B cell (primary cell): ENCODE data around the gene CELF2. TPM values are rescaled to one million over a fixed set of nuclear protein-coding genes. Genes with fewer than 3 reads are reported as not detected.

Source experiments
- ATAC-seq: fragments of 200-7000 bp; cut with Tn5 transposase; one replicate; pipeline ENCODE4 v1.10.0; 2021; ENCODE audit warnings: low read depth, mild to moderate bottlenecking, moderate number of reproducible peaks, moderate library complexity
- CTCF ChIA-PET: fragments of 350-600 bp; sonication (Branson Sonifier 250); formaldehyde crosslinking; loops from one replicate; lab custom pipeline; 2021; ENCODE audit warnings: antibody characterized with exemption, inconsistent platforms; lab: Charles Lee
- POLR2A ChIA-PET: fragments of 350-600 bp; sonication (Branson Sonifier 250); formaldehyde crosslinking; loops from one replicate; lab custom pipeline; 2021; ENCODE audit warnings: antibody characterized with exemption; lab: Charles Lee
- DNase-seq: peaks from one replicate; pipeline ENCODE4 v3.0.0; 2013
- H2AFZ ChIP-seq: 2 replicates; pipeline ENCODE4 v1.6.1; 2012; ENCODE audit warnings: mild to moderate bottlenecking, low read depth, low read length; ENCODE audit not compliant: insufficient read depth, poor library complexity, severe bottlenecking
- H3K27ac ChIP-seq, 2 donors: 1 replicate in 1 of 2; 2 replicates in 1 of 2; pipeline ENCODE4 v1.5.1; 2012 to 2013; ENCODE audit warnings: low read length in 2 of 2, mild to moderate bottlenecking in 2 of 2, moderate library complexity in 1 of 2
- H3K27me3 ChIP-seq, 4 experiments: fragments of 200-600 bp in 1 of 4; sonication (generic) in 1 of 4; replicated peaks in 1 of 4; 1 replicate in 2 of 4; 2 replicates in 2 of 4; pipeline versions ENCODE4 v1.6.1 to v1.7.0; 2013 to 2016; ENCODE audit warnings: low read length in 3 of 4, mild to moderate bottlenecking in 2 of 4, mixed read lengths in 1 of 4, moderate library complexity in 1 of 4; ENCODE audit not compliant: insufficient read depth in 4 of 4, control insufficient read depth in 3 of 4; ENCODE audit errors: control extremely low read depth in 1 of 4
- H3K36me3 ChIP-seq, 2 experiments: replicated peaks in 1 of 2; 1 replicate in 1 of 2; 2 replicates in 1 of 2; pipeline versions ENCODE4 v1.6.1 to v1.7.1; 2013; ENCODE audit warnings: low read length in 1 of 2; ENCODE audit not compliant: insufficient read depth in 2 of 2, control insufficient read depth in 1 of 2; ENCODE audit errors: control extremely low read depth in 1 of 2, extremely low read depth in 1 of 2
- H3K4me1 ChIP-seq, 2 donors: fragments of 200-600 bp in 1 of 2; sonication (generic) in 1 of 2; 1 replicate in 1 of 2; 2 replicates in 1 of 2; pipeline versions ENCODE4 v1.5.1 to v1.6.1; 2013 to 2017; ENCODE audit warnings: low read length in 2 of 2; ENCODE audit not compliant: control insufficient read depth in 2 of 2, insufficient read depth in 2 of 2
- H3K4me2 ChIP-seq: replicated peaks from 2 replicates; pipeline ENCODE3; 2012; ENCODE audit warnings: mild to moderate bottlenecking, low read depth, low read length; ENCODE audit not compliant: poor library complexity, severe bottlenecking
- H3K4me3 ChIP-seq, 5 experiments: fragments of 200-600 bp in 1 of 5; sonication (generic) in 1 of 5; 1 replicate in 3 of 5; 2 replicates in 2 of 5; pipeline versions ENCODE4 v1.5.1 to v1.7.0; 2011 to 2016; ENCODE audit warnings: low read length in 4 of 5, mild to moderate bottlenecking in 4 of 5, low read depth in 2 of 5, control low read depth in 1 of 5, moderate library complexity in 1 of 5; ENCODE audit not compliant: insufficient read depth in 1 of 5; ENCODE audit errors: control extremely low read depth in 1 of 5, extremely low read depth in 1 of 5
- H3K79me2 ChIP-seq: fragments of 200-600 bp; sonication (generic); one replicate; pipeline ENCODE4 v1.6.0; 2016; ENCODE audit warnings: low read length; ENCODE audit not compliant: control insufficient read depth, insufficient read depth
- H3K9ac ChIP-seq: fragments of 200-600 bp; sonication (generic); 2 replicates; pipeline ENCODE4 v1.6.1; 2017; ENCODE audit warnings: mild to moderate bottlenecking, low read length, moderate library complexity
- H3K9me3 ChIP-seq, 3 donors: one replicate each; pipeline versions ENCODE4 v1.6.1 to v1.7.1; 2013; ENCODE audit warnings: low read length in 2 of 3; ENCODE audit not compliant: control insufficient read depth in 2 of 3, insufficient read depth in 1 of 3; ENCODE audit errors: control extremely low read depth in 1 of 3
- H4K20me1 ChIP-seq: 2 replicates; pipeline ENCODE4 v1.6.0; 2012; ENCODE audit warnings: mild to moderate bottlenecking, low read length; ENCODE audit not compliant: insufficient read depth, control insufficient read depth, poor library complexity, severe bottlenecking
- H3K27ac Mint-ChIP-seq: one replicate; pipeline ENCODE4 v1.8.0; 2021; ENCODE audit warnings: mixed read lengths
- H3K27me3 Mint-ChIP-seq: one replicate; pipeline ENCODE4 v1.8.0; 2021; ENCODE audit warnings: mixed read lengths
- H3K4me1 Mint-ChIP-seq: one replicate; pipeline ENCODE4 v1.8.0; 2021; ENCODE audit warnings: mixed read lengths
- H3K4me3 Mint-ChIP-seq: one replicate; pipeline ENCODE4 v1.8.0; 2021; ENCODE audit warnings: mixed read lengths
- H3K9me3 Mint-ChIP-seq: one replicate; pipeline ENCODE4 v1.8.0; 2022; ENCODE audit warnings: mixed read lengths; ENCODE audit not compliant: insufficient read depth
- CTCF ChIP-seq: fragments of 200-600 bp; IDR thresholded peaks from one replicate; pipeline ENCODE4 v1.8.0; 2022; ENCODE audit warnings: antibody characterized with exemption, mild to moderate bottlenecking
- EZH2 ChIP-seq: IDR thresholded peaks from 2 replicates; pipeline ENCODE4 v1.6.1; 2012; ENCODE audit warnings: borderline replicate concordance, low read depth, mild to moderate bottlenecking, moderate library complexity, low read length; ENCODE audit not compliant: insufficient read depth, poor library complexity, severe bottlenecking
- WGBS: methylation state at CpG from one replicate; pipeline ENCODE4 v1.1.5; 2013; ENCODE audit warnings: missing lambda C conversion rate; ENCODE audit not compliant: insufficient coverage; 5-methylcytosine and 5-hydroxymethylcytosine counted together
- intact Hi-C: fragments of 100-400 bp; cut with micrococcal nuclease; formaldehyde crosslinking; loops from one replicate; pipeline ENCODE4 v1.10.0; 2022
- polyA plus RNA-seq: library from polyadenylated mRNA; depleted of rRNA; stranded (reverse); fragments of >200 nt; gene quantifications from 2 replicates; pipeline ENCODE4 v1.2.3, GENCODE V29; 2012
- total RNA-seq, 2 donors: library from RNA; stranded (reverse); fragments of 120-200 nt in 1 of 2; gene quantifications; 1 replicate in 1 of 2; 2 replicates in 1 of 2; pipeline versions ENCODE4 v1.2.3 to v1.2.4, GENCODE V29; 2013 to 2022

The CELF2 gene
- total and polyA plus RNA-seq, 2 donors (not counting 1 experiment from before 2014, with no cell fraction given) = 59.5 to 112 TPM

- peak overlapping the region; percentile 58 for H2AFZ ChIP-seq
- H3K79me2 ChIP-seq = peaks cover 48% of the 10 kb centered on the region
- no peaks in the 10 kb centered on the region for H4K20me1 ChIP-seq
- ATAC-seq (no peak), DNase-seq (no peak)
- Mint-ChIP-seq H3K4me3 (peak overlapping the region; percentile 73), H3K9me3 (no peaks in the 10 kb centered on the region), H3K27ac (peak overlapping the region; percentile 93), H3K4me1 (peaks cover 88% of the 10 kb centered on the region), H3K27me3 (no peaks in the 10 kb centered on the region)
- no peaks in the 10 kb centered on the region for H3K36me3 ChIP-seq
- peak overlapping the region; percentile 3 to 76 for H3K27ac ChIP-seq
- H3K4me1 ChIP-seq = peaks cover 82 to 84% of the 10 kb centered on the region in 2 donors
- no peaks in the 10 kb centered on the region for H3K9me3 ChIP-seq
- intact Hi-C loops = no loop called here
- H3K4me3 ChIP-seq = peak overlapping the region in 1 of 5 experiments; percentile 21
- no peak for TF ChIP-seq EZH2
- TF ChIP-seq CTCF = no peak
- POLR2A ChIA-PET = interaction anchor here (0.8 kb wide), 1 partner anchor 16 kb away, joined by 3 read pairs; no protein-coding TSS in a partner anchor
- CTCF ChIA-PET = interaction anchor here (0.6 to 8.3 kb wide), 8 partner anchors 10 to 122 kb away, joined by 3 to 139 read pairs (median 4); no protein-coding TSS in a partner anchor
- H3K9ac ChIP-seq = peak overlapping the region; percentile 33
- no peaks in the 10 kb centered on the region for H3K27me3 ChIP-seq
- WGBS = no CpG with 5 or more reads among the region's 10 CpGs
- H3K4me2 ChIP-seq = peak overlapping the region; percentile 60
Observed at GRCh38 chr10:11148142-11149028, 130.7 kb downstream of the CELF2 start.

- ATAC-seq (no peak), DNase-seq (no peak)
- H3K9me3 Mint-ChIP-seq = no peaks in the 10 kb centered on the region
- Histone ChIP-seq H2AFZ (peak overlapping the region; percentile 2), H3K4me3 (peak overlapping the region in 3 of 5 experiments; percentile 4 to 16 (median 13)), H3K79me2 (peaks cover 51% of the 10 kb centered on the region), H3K4me2 (peak overlapping the region; percentile 48), H3K9me3 (no peaks in the 10 kb centered on the region), H4K20me1 (no peaks in the 10 kb centered on the region), H3K36me3 (no peaks in the 10 kb centered on the region), H3K4me1 (peaks cover 79 to 84% of the 10 kb centered on the region in 2 donors), H3K27me3 (no peaks in the 10 kb centered on the region), H3K27ac (peak overlapping the region; percentile 7 to 12), H3K9ac (peak overlapping the region; percentile 19)
- ChIA-PET POLR2A (interaction anchor here (1.4 kb wide), 1 partner anchor 15 kb away, joined by 9 read pairs; no protein-coding TSS in a partner anchor), CTCF (interaction anchor here (1.0 to 8.3 kb wide), 9 partner anchors 9 to 118 kb away, joined by 3 to 139 read pairs (median 4); no protein-coding TSS in a partner anchor)
- TF ChIP-seq CTCF = no peak
- no peaks in the 10 kb centered on the region for H3K27me3 Mint-ChIP-seq
- peaks cover 90% of the 10 kb centered on the region for H3K4me1 Mint-ChIP-seq
- 60% methylated on average over 1 of the region's 3 CpGs for WGBS
- intact Hi-C loops = loop anchor here (1.0 kb wide), 1 partner anchor 11 kb away; no protein-coding TSS in a partner anchor
- H3K27ac Mint-ChIP-seq = peak overlapping the region; percentile 84
- H3K4me3 Mint-ChIP-seq = peak overlapping the region; percentile 81
Observed at GRCh38 chr10:11149807-11150141, 132.1 kb downstream of the CELF2 start.
